ENCODE measurements around the gene SHF. TPM values are rescaled to one million over a fixed set of nuclear protein-coding genes. Genes with fewer than 3 reads are reported as not detected.

Gene SHF
- total RNA-seq, 1 experiment from 2014 or later = 42.9 TPM

- Histone ChIP-seq H3K9me3 (ENCODE audit: low read depth, low read length, poor library complexity, severe bottlenecking) (no peaks in the 10 kb centered on the region), H3K27me3 (replicated peaks; ENCODE audit: insufficient read depth, low read depth, low read length, poor library complexity) (no peaks in the 10 kb centered on the region), H3K4me1 (ENCODE audit: insufficient read depth, low read length, poor library complexity, severe bottlenecking) (no peaks in the 10 kb centered on the region), H3K4me3 (ENCODE audit: low read depth, low read length, poor library complexity, severe bottlenecking) (no peak overlapping the region), H3K36me3 (ENCODE audit: insufficient read depth, low read length, poor library complexity, severe bottlenecking) (no peaks in the 10 kb centered on the region), H3K27ac (ENCODE audit: low read depth, low read length, poor library complexity, severe bottlenecking) (no peak overlapping the region)
- intact Hi-C loops (cut with micrococcal nuclease; ENCODE audit: unreplicated experiment) = no loop called here
- TF ChIP-seq, protein P1, sequence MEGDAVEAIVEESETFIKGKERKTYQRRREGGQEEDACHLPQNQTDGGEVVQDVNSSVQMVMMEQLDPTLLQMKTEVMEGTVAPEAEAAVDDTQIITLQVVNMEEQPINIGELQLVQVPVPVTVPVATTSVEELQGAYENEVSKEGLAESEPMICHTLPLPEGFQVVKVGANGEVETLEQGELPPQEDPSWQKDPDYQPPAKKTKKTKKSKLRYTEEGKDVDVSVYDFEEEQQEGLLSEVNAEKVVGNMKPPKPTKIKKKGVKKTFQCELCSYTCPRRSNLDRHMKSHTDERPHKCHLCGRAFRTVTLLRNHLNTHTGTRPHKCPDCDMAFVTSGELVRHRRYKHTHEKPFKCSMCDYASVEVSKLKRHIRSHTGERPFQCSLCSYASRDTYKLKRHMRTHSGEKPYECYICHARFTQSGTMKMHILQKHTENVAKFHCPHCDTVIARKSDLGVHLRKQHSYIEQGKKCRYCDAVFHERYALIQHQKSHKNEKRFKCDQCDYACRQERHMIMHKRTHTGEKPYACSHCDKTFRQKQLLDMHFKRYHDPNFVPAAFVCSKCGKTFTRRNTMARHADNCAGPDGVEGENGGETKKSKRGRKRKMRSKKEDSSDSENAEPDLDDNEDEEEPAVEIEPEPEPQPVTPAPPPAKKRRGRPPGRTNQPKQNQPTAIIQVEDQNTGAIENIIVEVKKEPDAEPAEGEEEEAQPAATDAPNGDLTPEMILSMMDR (conservative IDR thresholded peaks at IDR 0.05; ENCODE audit: low read depth, low read length) = no peak
- no peak for TF ChIP-seq EZH2 (IDR thresholded peaks at IDR 0.05; ENCODE audit: borderline replicate concordance, low read depth, low read length, poor library complexity, severe bottlenecking)
- BruUV-seq (replicated peaks) = no TSS peak
- DNase-seq (ENCODE audit: low spot score) = no peak
- ChIA-PET CTCF (interaction anchor here (1.5 kb wide), 1 partner anchor 26 kb away, joined by 4 read pairs; no protein-coding TSS in a partner anchor), POLR2A (ENCODE audit: low non-redundant PET) (no interaction called here)
Observed at GRCh38 chr15:45143946-45144345, 43.8 kb downstream of the SHF start.

DNA sequence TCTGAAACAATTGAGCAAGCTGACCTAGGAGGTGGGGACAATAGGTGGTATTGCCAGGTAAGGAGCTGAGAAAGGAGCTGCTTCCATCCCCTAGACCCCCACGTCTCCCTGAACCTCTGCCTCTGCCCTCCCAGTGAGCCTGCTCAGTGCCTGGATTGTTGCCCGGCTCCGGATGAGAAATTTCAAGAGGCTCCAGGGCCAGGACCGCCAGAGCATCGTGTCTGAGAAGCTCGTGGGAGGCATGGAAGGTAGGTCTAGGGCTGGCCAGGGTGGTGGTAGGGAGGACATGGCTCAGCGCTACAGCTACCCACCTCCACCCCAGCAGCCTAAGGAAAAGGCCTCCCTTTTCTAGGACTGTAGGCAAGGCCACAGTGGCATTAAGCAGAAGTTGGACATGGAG, 44.7 kb downstream of the SHF start:
- Histone ChIP-seq H3K27me3 (replicated peaks; ENCODE audit: insufficient read depth, low read depth, low read length, poor library complexity) (no peaks in the 10 kb centered on the region), H3K9me3 (ENCODE audit: low read depth, low read length, poor library complexity, severe bottlenecking) (no peaks in the 10 kb centered on the region), H3K4me3 (ENCODE audit: low read depth, low read length, poor library complexity, severe bottlenecking) (no peak overlapping the region), H3K4me1 (ENCODE audit: insufficient read depth, low read length, poor library complexity, severe bottlenecking) (no peaks in the 10 kb centered on the region), H3K27ac (ENCODE audit: low read depth, low read length, poor library complexity, severe bottlenecking) (no peak overlapping the region), H3K36me3 (ENCODE audit: insufficient read depth, low read length, poor library complexity, severe bottlenecking) (no peaks in the 10 kb centered on the region)
- ChIA-PET CTCF (interaction anchor here (1.5 kb wide), 1 partner anchor 25 kb away, joined by 4 read pairs; no protein-coding TSS in a partner anchor), POLR2A (ENCODE audit: low non-redundant PET) (no interaction called here)
- intact Hi-C loops (cut with micrococcal nuclease; ENCODE audit: unreplicated experiment) = no loop called here
- BruUV-seq (replicated peaks) = no TSS peak
- no peak for TF ChIP-seq EZH2 (IDR thresholded peaks at IDR 0.05; ENCODE audit: borderline replicate concordance, low read depth, low read length, poor library complexity, severe bottlenecking)
- TF ChIP-seq, protein P1 (conservative IDR thresholded peaks at IDR 0.05; ENCODE audit: low read depth, low read length) = no peak
- no peak for DNase-seq (ENCODE audit: low spot score)

DNA sequence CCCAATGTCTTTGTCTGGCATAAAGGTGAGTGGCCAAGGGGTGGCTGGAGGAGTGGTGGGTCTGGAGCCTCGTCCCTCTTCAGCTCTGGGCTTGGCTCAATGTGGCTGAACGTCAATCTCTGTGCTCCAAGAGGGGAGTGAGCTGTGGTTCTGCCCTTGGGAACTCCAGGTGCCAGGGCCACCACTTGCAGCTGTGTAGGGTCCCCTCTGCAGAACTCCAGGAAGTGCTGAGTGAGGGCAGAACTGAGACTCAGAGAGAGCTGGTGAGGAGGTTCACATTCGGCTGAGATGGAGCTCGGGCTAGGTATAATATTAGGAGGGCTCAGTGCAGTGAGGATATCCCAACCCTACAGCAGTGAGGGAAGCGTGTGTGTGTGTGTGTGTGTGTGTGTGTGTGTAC, 46.4 kb downstream of the SHF start:
- intact Hi-C loops (cut with micrococcal nuclease; ENCODE audit: unreplicated experiment) = no loop called here
- H3K27me3 ChIP-seq (replicated peaks; ENCODE audit: insufficient read depth, low read depth, low read length, poor library complexity) = no peaks in the 10 kb centered on the region
- no peak overlapping the region for H3K27ac ChIP-seq (ENCODE audit: low read depth, low read length, poor library complexity, severe bottlenecking)
- ChIA-PET CTCF (no interaction called here), POLR2A (ENCODE audit: low non-redundant PET) (no interaction called here)
- no peak for TF ChIP-seq EZH2 (IDR thresholded peaks at IDR 0.05; ENCODE audit: borderline replicate concordance, low read depth, low read length, poor library complexity, severe bottlenecking)
- TF ChIP-seq, protein P1 (conservative IDR thresholded peaks at IDR 0.05; ENCODE audit: low read depth, low read length) = no peak
- H3K4me3 ChIP-seq (ENCODE audit: low read depth, low read length, poor library complexity, severe bottlenecking) = no peak overlapping the region
- no peaks in the 10 kb centered on the region for H3K4me1 ChIP-seq (ENCODE audit: insufficient read depth, low read length, poor library complexity, severe bottlenecking)
- H3K36me3 ChIP-seq (ENCODE audit: insufficient read depth, low read length, poor library complexity, severe bottlenecking) = no peaks in the 10 kb centered on the region
- H3K9me3 ChIP-seq (ENCODE audit: low read depth, low read length, poor library complexity, severe bottlenecking) = no peaks in the 10 kb centered on the region
- no peak for DNase-seq (ENCODE audit: low spot score)
- no TSS peak for BruUV-seq (replicated peaks)
